NB4 (cell line): ENCODE results near the gene PANX1.

ENCODE experiments used
- CTCF ChIP-seq: IDR thresholded peaks from one replicate; pipeline ENCODE4 v1.5.1; 2012; ENCODE audit warnings: low read depth, low read length
- MAX ChIP-seq: IDR thresholded peaks from 2 replicates; pipeline ENCODE4 v1.6.1; 2011; ENCODE audit warnings: low read depth, low read length
- MYC ChIP-seq: IDR thresholded peaks from 2 replicates; pipeline ENCODE4 v1.6.1; 2011; ENCODE audit warnings: low read depth, low read length
- POLR2A ChIP-seq: IDR thresholded peaks from 2 replicates; pipeline ENCODE4 v1.6.1; 2011; ENCODE audit warnings: mild to moderate bottlenecking; ENCODE audit not compliant: insufficient read length; ENCODE audit errors: extremely low read depth

GRCh38 chr11:94132823-94133408 is 4.3 kb downstream of the PANX1 start:
- no peak for TF ChIP-seq CTCF
- no peak for TF ChIP-seq POLR2A
- TF ChIP-seq MYC: no peak
- no peak for TF ChIP-seq MAX
